Measurements from ENCODE around the gene RDH13.
"Not testable (repeated sequence)": the region's sequence is repeated elsewhere in the genome, so short reads cannot be mapped to it uniquely, and the experiment has no call there.

The RDH13 gene

GRCh38 chr19:55015126-55015525, 47.8 kb downstream of the RDH13 start:
- DNase-seq (ENCODE audit: low read depth) = no peak

- no peak for DNase-seq (ENCODE audit: low read depth)
These were observed 48.2 kb downstream of the RDH13 start for GRCh38 chr19:55014714-55015113.

GRCh38 chr19:55013596-55013995, 49.4 kb downstream of the RDH13 start:
- DNase-seq (ENCODE audit: low read depth) = no peak

GRCh38 chr19:55012306-55012705, 50.6 kb downstream of the RDH13 start:
- no peak for DNase-seq (ENCODE audit: low read depth)

GRCh38 chr19:55010561-55010960, 52.4 kb downstream of the RDH13 start:
- not testable (repeated sequence) for DNase-seq (ENCODE audit: low read depth)

GRCh38 chr19:55008781-55009180, 54.2 kb downstream of the RDH13 start:
- DNase-seq (ENCODE audit: low read depth) = not testable (repeated sequence)

- DNase-seq (ENCODE audit: low read depth) = not testable (repeated sequence)
These were observed 54.8 kb downstream of the RDH13 start for GRCh38 chr19:55008189-55008588.

- not testable (repeated sequence) for DNase-seq (ENCODE audit: low read depth)
These were observed 55.4 kb downstream of the RDH13 start for GRCh38 chr19:55007537-55007936.

- DNase-seq (ENCODE audit: low read depth) = not testable (repeated sequence)
These were observed 56.2 kb downstream of the RDH13 start for GRCh38 chr19:55006795-55007194.

- DNase-seq (ENCODE audit: low read depth) = peak; percentile 43
These were observed 57.1 kb downstream of the RDH13 start for GRCh38 chr19:55005684-55006488.

- no peak for DNase-seq (ENCODE audit: low read depth)
These were observed 62.2 kb downstream of the RDH13 start for GRCh38 chr19:55000761-55001160.

- not testable (repeated sequence) for DNase-seq (ENCODE audit: low read depth)
These were observed 64.2 kb downstream of the RDH13 start for GRCh38 chr19:54998751-54999239.

GRCh38 chr19:54995561-54995960, 67.4 kb downstream of the RDH13 start:
- DNase-seq (ENCODE audit: low read depth) = no peak
